Measurements from ENCODE around the gene SENP6.

DNA sequence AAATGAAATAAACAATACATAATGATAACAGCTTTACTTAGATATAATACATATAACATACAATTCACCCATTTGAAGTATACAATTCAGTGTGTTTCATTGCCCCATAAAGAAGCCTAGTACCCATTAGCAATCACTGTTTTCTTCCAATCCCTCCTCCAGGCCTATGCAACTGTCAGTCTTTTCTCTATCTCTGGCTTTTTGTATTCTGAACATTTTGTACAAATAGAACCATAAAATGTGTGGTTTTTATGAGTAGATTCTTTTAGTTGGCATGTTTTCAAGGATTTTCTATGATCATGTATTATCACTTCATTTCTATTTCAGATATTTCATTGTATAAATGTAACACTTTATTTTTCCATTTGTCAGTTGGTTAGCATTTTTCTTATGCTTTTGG lies 92.7 kb downstream of the SENP6 start:
- TF ChIP-seq, protein P1, sequence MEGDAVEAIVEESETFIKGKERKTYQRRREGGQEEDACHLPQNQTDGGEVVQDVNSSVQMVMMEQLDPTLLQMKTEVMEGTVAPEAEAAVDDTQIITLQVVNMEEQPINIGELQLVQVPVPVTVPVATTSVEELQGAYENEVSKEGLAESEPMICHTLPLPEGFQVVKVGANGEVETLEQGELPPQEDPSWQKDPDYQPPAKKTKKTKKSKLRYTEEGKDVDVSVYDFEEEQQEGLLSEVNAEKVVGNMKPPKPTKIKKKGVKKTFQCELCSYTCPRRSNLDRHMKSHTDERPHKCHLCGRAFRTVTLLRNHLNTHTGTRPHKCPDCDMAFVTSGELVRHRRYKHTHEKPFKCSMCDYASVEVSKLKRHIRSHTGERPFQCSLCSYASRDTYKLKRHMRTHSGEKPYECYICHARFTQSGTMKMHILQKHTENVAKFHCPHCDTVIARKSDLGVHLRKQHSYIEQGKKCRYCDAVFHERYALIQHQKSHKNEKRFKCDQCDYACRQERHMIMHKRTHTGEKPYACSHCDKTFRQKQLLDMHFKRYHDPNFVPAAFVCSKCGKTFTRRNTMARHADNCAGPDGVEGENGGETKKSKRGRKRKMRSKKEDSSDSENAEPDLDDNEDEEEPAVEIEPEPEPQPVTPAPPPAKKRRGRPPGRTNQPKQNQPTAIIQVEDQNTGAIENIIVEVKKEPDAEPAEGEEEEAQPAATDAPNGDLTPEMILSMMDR (IDR thresholded peaks at IDR 0.05), result no peak
- no peak for TF ChIP-seq EZH2 (IDR thresholded peaks at IDR 0.05; ENCODE audit: borderline replicate concordance, insufficient read depth, low read depth, low read length, poor library complexity, severe bottlenecking)

Measured in B cell (primary cell).